SK-N-SH treated with all-trans-retinoic acid at 6 μM for 48 hours (cell line): ENCODE results near the gene GJA1.

Source experiments
- CREB5 ChIP-seq: fragments of 250-450 bp; sonication (Bioruptor Pico); IDR thresholded peaks from 2 replicates; pipeline ENCODE4 v1.5.1; 2020; ENCODE audit warnings: low read depth, mild to moderate bottlenecking, moderate library complexity
- RARB ChIP-seq: fragments of 250-450 bp; sonication (Bioruptor Pico); IDR thresholded peaks from 2 replicates; pipeline ENCODE4 v1.8.0; 2021; ENCODE audit warnings: mild to moderate bottlenecking, moderate library complexity

DNA sequence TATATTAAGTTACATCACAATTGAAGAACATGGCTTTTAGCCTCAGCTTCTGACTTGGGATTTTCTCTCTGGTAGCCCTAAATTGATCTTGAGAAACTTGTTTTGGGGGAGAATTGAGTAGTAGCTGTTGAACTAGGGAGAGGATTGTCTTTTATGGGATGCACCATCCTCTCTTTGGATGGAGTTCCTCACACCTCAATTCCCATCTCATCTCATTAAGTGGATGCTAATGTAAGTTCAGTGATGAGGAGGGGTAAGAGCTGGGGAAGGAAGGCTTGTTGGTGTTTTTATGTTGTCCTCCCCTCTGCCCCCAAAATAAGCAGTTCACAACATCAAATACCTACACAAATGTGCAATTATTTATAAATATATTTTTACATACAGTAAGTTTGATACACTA, 4.0 kb downstream of the GJA1 start:
- no peak for TF ChIP-seq RARB
- TF ChIP-seq CREB5 (CRISPR knock-in tag) = no peak
